SK-N-SH treated with all-trans-retinoic acid at 6 μM for 48 hours (cell line): ENCODE results near the gene ROBO1.

Experiments
- ATAC-seq: fragments of 200-7000 bp; cut with Tn5 transposase; 3 replicates; pipeline ENCODE4 v1.9.1; 2020; ENCODE audit warnings: mild to moderate bottlenecking, moderate library complexity
- ARNTL ChIP-seq: fragments of 450-650 bp; formaldehyde crosslinking; IDR thresholded peaks from 2 replicates; pipeline ENCODE4 v1.5.0; 2020; ENCODE audit warnings: low read depth, mild to moderate bottlenecking, moderate library complexity, borderline replicate concordance
- BACH2 ChIP-seq: fragments of 250-450 bp; sonication (Bioruptor Pico); IDR thresholded peaks from 2 replicates; pipeline ENCODE4 v1.9.0; 2021; ENCODE audit warnings: mild to moderate bottlenecking, borderline replicate concordance
- CREB5 ChIP-seq: fragments of 250-450 bp; sonication (Bioruptor Pico); IDR thresholded peaks from 2 replicates; pipeline ENCODE4 v1.5.1; 2020; ENCODE audit warnings: low read depth, mild to moderate bottlenecking, moderate library complexity
- CSDC2 ChIP-seq: fragments of 250-450 bp; sonication (Bioruptor Pico); IDR thresholded peaks from 2 replicates; pipeline ENCODE4 v1.5.0; 2020; ENCODE audit warnings: mild to moderate bottlenecking, moderate library complexity
- CSRNP3 ChIP-seq: fragments of 250-450 bp; sonication (Bioruptor Pico); IDR thresholded peaks from 2 replicates; pipeline ENCODE4 v1.5.1; 2021; ENCODE audit warnings: mild to moderate bottlenecking, moderate library complexity
- ESRRG ChIP-seq: fragments of 250-450 bp; sonication (Bioruptor Pico); IDR thresholded peaks from 2 replicates; pipeline ENCODE4 v1.6.1; 2021; ENCODE audit warnings: mild to moderate bottlenecking
- GLIS3 ChIP-seq: fragments of 250-450 bp; sonication (Bioruptor Pico); IDR thresholded peaks from 2 replicates; pipeline ENCODE4 v1.5.0; 2020; ENCODE audit warnings: mild to moderate bottlenecking, moderate library complexity
- ISL1 ChIP-seq: fragments of 250-450 bp; sonication (Bioruptor Pico); IDR thresholded peaks from 2 replicates; pipeline ENCODE4 v2.1.2; 2022; ENCODE audit warnings: mild to moderate bottlenecking, moderate library complexity
- PPARA ChIP-seq: fragments of 250-450 bp; sonication (Bioruptor Pico); IDR thresholded peaks from 2 replicates; pipeline ENCODE4 v1.5.0; 2020; ENCODE audit warnings: mild to moderate bottlenecking, borderline replicate concordance
- RARB ChIP-seq: fragments of 250-450 bp; sonication (Bioruptor Pico); IDR thresholded peaks from 2 replicates; pipeline ENCODE4 v1.8.0; 2021; ENCODE audit warnings: mild to moderate bottlenecking, moderate library complexity
- SNAI2 ChIP-seq: fragments of 250-450 bp; sonication (Bioruptor Pico); IDR thresholded peaks from 2 replicates; pipeline ENCODE4 v1.5.0; 2020; ENCODE audit warnings: mild to moderate bottlenecking, moderate library complexity
- TCF4 ChIP-seq: fragments of 250-450 bp; sonication (Bioruptor Pico); IDR thresholded peaks from 2 replicates; pipeline ENCODE4 v1.8.0; 2021; ENCODE audit warnings: mild to moderate bottlenecking, moderate library complexity, borderline replicate concordance
- ZC3H10 ChIP-seq: fragments of 250-450 bp; sonication (Bioruptor Pico); IDR thresholded peaks from 2 replicates; pipeline ENCODE4 v1.5.1; 2021; ENCODE audit warnings: mild to moderate bottlenecking, moderate library complexity
- ZFP3 ChIP-seq: fragments of 250-450 bp; sonication (Bioruptor Pico); IDR thresholded peaks from 2 replicates; pipeline ENCODE4 v1.5.0; 2020; ENCODE audit warnings: mild to moderate bottlenecking, moderate library complexity
- ZFP30 ChIP-seq: fragments of 450-650 bp; formaldehyde crosslinking; IDR thresholded peaks from 2 replicates; pipeline ENCODE4 v1.5.0; 2022; ENCODE audit warnings: mild to moderate bottlenecking, moderate library complexity
- ZNF70 ChIP-seq: fragments of 450-650 bp; formaldehyde crosslinking; IDR thresholded peaks from 2 replicates; pipeline ENCODE4 v1.5.0; 2020; ENCODE audit warnings: mild to moderate bottlenecking, moderate library complexity
- ZNF8 ChIP-seq: fragments of 450-650 bp; formaldehyde crosslinking; IDR thresholded peaks from 2 replicates; pipeline ENCODE4 v1.5.0; 2020; ENCODE audit warnings: mild to moderate bottlenecking, moderate library complexity
- TF ChIP-seq, protein P1 (sequence below): fragments of 250-450 bp; sonication (Bioruptor Pico); IDR thresholded peaks from 2 replicates; pipeline ENCODE4 v1.8.0; 2020; ENCODE audit warnings: mild to moderate bottlenecking, moderate library complexity, borderline replicate concordance
- TF ChIP-seq, protein P2 (sequence below): fragments of 250-450 bp; sonication (Bioruptor Pico); IDR thresholded peaks from 2 replicates; pipeline ENCODE4 v1.8.0; 2021; ENCODE audit warnings: low read depth, mild to moderate bottlenecking, moderate library complexity, borderline replicate concordance
- TF ChIP-seq, protein P3 (sequence below): fragments of 250-450 bp; sonication (Bioruptor Pico); IDR thresholded peaks from 2 replicates; pipeline ENCODE4 v1.5.0; 2020; ENCODE audit warnings: mild to moderate bottlenecking, moderate library complexity

Gene ROBO1

GRCh38 chr3:78901544-78901943 lies 866.3 kb downstream of the ROBO1 start:
- ATAC-seq, result no peak

GRCh38 chr3:78900880-78901279 lies 866.9 kb downstream of the ROBO1 start:
- TF ChIP-seq GLIS3 (CRISPR knock-in tag) (no peak), TCF4 (CRISPR knock-in tag) (no peak), ZFP3 (CRISPR knock-in tag) (no peak), CSRNP3 (CRISPR knock-in tag) (no peak), ZNF8 (CRISPR knock-in tag) (no peak), SNAI2 (no peak), ISL1 (CRISPR knock-in tag) (no peak)
- TF ChIP-seq, protein P1, sequence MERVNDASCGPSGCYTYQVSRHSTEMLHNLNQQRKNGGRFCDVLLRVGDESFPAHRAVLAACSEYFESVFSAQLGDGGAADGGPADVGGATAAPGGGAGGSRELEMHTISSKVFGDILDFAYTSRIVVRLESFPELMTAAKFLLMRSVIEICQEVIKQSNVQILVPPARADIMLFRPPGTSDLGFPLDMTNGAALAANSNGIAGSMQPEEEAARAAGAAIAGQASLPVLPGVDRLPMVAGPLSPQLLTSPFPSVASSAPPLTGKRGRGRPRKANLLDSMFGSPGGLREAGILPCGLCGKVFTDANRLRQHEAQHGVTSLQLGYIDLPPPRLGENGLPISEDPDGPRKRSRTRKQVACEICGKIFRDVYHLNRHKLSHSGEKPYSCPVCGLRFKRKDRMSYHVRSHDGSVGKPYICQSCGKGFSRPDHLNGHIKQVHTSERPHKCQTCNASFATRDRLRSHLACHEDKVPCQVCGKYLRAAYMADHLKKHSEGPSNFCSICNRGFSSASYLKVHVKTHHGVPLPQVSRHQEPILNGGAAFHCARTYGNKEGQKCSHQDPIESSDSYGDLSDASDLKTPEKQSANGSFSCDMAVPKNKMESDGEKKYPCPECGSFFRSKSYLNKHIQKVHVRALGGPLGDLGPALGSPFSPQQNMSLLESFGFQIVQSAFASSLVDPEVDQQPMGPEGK, result no peak
- TF ChIP-seq, protein P2, sequence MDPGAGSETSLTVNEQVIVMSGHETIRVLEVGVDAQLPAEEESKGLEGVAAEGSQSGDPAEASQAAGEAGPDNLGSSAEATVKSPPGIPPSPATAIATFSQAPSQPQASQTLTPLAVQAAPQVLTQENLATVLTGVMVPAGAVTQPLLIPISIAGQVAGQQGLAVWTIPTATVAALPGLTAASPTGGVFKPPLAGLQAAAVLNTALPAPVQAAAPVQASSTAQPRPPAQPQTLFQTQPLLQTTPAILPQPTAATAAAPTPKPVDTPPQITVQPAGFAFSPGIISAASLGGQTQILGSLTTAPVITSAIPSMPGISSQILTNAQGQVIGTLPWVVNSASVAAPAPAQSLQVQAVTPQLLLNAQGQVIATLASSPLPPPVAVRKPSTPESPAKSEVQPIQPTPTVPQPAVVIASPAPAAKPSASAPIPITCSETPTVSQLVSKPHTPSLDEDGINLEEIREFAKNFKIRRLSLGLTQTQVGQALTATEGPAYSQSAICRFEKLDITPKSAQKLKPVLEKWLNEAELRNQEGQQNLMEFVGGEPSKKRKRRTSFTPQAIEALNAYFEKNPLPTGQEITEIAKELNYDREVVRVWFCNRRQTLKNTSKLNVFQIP (CRISPR knock-in tag), result no peak
- TF ChIP-seq, protein P3, sequence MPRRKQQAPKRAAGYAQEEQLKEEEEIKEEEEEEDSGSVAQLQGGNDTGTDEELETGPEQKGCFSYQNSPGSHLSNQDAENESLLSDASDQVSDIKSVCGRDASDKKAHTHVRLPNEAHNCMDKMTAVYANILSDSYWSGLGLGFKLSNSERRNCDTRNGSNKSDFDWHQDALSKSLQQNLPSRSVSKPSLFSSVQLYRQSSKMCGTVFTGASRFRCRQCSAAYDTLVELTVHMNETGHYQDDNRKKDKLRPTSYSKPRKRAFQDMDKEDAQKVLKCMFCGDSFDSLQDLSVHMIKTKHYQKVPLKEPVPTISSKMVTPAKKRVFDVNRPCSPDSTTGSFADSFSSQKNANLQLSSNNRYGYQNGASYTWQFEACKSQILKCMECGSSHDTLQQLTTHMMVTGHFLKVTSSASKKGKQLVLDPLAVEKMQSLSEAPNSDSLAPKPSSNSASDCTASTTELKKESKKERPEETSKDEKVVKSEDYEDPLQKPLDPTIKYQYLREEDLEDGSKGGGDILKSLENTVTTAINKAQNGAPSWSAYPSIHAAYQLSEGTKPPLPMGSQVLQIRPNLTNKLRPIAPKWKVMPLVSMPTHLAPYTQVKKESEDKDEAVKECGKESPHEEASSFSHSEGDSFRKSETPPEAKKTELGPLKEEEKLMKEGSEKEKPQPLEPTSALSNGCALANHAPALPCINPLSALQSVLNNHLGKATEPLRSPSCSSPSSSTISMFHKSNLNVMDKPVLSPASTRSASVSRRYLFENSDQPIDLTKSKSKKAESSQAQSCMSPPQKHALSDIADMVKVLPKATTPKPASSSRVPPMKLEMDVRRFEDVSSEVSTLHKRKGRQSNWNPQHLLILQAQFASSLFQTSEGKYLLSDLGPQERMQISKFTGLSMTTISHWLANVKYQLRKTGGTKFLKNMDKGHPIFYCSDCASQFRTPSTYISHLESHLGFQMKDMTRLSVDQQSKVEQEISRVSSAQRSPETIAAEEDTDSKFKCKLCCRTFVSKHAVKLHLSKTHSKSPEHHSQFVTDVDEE, result no peak
- no peak for ATAC-seq

More at GRCh38 chr3:78901544-78901943, 866.3 kb downstream of the ROBO1 start:
- no peak for TF ChIP-seq BACH2 (CRISPR knock-in tag)
- TF ChIP-seq, protein P1, result no peak
- no peak for TF ChIP-seq ARNTL (CRISPR knock-in tag)
- no peak for TF ChIP-seq PPARA (CRISPR knock-in tag)
- TF ChIP-seq ZFP30 (CRISPR knock-in tag), result no peak
- no peak for TF ChIP-seq CSDC2 (CRISPR knock-in tag)
- no peak for TF ChIP-seq CSRNP3 (CRISPR knock-in tag)
- TF ChIP-seq TCF4 (CRISPR knock-in tag), result no peak
- TF ChIP-seq GLIS3 (CRISPR knock-in tag), result no peak
- no peak for TF ChIP-seq SNAI2
- no peak for TF ChIP-seq ZC3H10 (CRISPR knock-in tag)
- no peak for TF ChIP-seq CREB5 (CRISPR knock-in tag)
- no peak for TF ChIP-seq RARB (CRISPR knock-in tag)
- TF ChIP-seq ZNF70 (CRISPR knock-in tag), result no peak
- TF ChIP-seq ISL1 (CRISPR knock-in tag), result no peak
- TF ChIP-seq ZNF8 (CRISPR knock-in tag), result no peak
- TF ChIP-seq ESRRG, result no peak
- TF ChIP-seq, protein P2 (CRISPR knock-in tag), result no peak
- TF ChIP-seq ZFP3 (CRISPR knock-in tag), result no peak
